ENCODE results near the gene RAB34.
A peak's percentile ranks its signal among the peaks of the same experiment; 100 is the strongest.
"Not testable (repeated sequence)": the region's sequence is repeated elsewhere in the genome, so short reads cannot be mapped to it uniquely, and the experiment has no call there.

RAB34 gene

DNA sequence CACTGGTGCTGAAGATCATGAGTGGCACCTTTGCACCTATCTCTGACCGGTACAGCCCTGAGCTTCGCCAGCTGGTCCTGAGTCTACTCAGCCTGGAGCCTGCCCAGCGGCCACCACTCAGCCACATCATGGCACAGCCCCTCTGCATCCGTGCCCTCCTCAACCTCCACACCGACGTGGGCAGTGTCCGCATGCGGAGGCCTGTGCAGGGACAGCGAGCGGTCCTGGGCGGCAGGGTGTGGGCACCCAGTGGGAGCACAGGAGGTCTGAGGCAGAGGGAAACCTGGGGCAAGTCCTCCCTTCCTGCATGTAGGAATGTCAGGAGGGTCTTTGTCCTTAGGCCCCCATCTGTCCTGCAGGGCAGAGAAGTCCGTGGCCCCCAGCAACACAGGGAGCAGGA is 19.6 kb upstream of the RAB34 start:
- H4K20me1 ChIP-seq (ENCODE audit: low read depth, low read length), result no peaks in the 10 kb centered on the region
- H3K27me3 ChIP-seq (ENCODE audit: low read length), result no peaks in the 10 kb centered on the region
- TF ChIP-seq, protein P1, sequence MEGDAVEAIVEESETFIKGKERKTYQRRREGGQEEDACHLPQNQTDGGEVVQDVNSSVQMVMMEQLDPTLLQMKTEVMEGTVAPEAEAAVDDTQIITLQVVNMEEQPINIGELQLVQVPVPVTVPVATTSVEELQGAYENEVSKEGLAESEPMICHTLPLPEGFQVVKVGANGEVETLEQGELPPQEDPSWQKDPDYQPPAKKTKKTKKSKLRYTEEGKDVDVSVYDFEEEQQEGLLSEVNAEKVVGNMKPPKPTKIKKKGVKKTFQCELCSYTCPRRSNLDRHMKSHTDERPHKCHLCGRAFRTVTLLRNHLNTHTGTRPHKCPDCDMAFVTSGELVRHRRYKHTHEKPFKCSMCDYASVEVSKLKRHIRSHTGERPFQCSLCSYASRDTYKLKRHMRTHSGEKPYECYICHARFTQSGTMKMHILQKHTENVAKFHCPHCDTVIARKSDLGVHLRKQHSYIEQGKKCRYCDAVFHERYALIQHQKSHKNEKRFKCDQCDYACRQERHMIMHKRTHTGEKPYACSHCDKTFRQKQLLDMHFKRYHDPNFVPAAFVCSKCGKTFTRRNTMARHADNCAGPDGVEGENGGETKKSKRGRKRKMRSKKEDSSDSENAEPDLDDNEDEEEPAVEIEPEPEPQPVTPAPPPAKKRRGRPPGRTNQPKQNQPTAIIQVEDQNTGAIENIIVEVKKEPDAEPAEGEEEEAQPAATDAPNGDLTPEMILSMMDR (IDR thresholded peaks at IDR 0.05; ENCODE audit: insufficient read depth, low read length, poor library complexity, severe bottlenecking), result no peak
- no peak for TF ChIP-seq EZH2phosphoT487 (conservative IDR thresholded peaks at IDR 0.05; ENCODE audit: low read length)
- peak overlapping the region; percentile 69 for H3K9ac ChIP-seq (ENCODE audit: low read length)
- H3K4me3 ChIP-seq (ENCODE audit: insufficient read depth, low read length, poor library complexity, severe bottlenecking), result no peak overlapping the region
- H2AFZ ChIP-seq (ENCODE audit: low read depth, low read length, severe bottlenecking), result no peak overlapping the region
- H3K79me2 ChIP-seq (ENCODE audit: insufficient read depth, low read length), result no peaks in the 10 kb centered on the region
- H3F3A ChIP-seq (ENCODE audit: insufficient read depth), result peaks cover 57% of the 10 kb centered on the region
- H3K36me3 ChIP-seq (ENCODE audit: low read length), result peaks cover 10% of the 10 kb centered on the region; the same call in 1 of the 2 replicates
- peak overlapping the region; percentile 99 for H3K27ac ChIP-seq (ENCODE audit: low read depth, low read length)
- H3K4me2 ChIP-seq (ENCODE audit: low read depth, low read length, poor library complexity, severe bottlenecking), result peak overlapping the region; percentile 79
- peaks cover 6% of the 10 kb centered on the region; the same call in 1 of the 2 replicates for H3K9me3 ChIP-seq (ENCODE audit: insufficient read depth, low read length)
- no peaks in the 10 kb centered on the region for H3K9me2 ChIP-seq (replicated peaks; ENCODE audit: insufficient read depth, low read length)

DNA sequence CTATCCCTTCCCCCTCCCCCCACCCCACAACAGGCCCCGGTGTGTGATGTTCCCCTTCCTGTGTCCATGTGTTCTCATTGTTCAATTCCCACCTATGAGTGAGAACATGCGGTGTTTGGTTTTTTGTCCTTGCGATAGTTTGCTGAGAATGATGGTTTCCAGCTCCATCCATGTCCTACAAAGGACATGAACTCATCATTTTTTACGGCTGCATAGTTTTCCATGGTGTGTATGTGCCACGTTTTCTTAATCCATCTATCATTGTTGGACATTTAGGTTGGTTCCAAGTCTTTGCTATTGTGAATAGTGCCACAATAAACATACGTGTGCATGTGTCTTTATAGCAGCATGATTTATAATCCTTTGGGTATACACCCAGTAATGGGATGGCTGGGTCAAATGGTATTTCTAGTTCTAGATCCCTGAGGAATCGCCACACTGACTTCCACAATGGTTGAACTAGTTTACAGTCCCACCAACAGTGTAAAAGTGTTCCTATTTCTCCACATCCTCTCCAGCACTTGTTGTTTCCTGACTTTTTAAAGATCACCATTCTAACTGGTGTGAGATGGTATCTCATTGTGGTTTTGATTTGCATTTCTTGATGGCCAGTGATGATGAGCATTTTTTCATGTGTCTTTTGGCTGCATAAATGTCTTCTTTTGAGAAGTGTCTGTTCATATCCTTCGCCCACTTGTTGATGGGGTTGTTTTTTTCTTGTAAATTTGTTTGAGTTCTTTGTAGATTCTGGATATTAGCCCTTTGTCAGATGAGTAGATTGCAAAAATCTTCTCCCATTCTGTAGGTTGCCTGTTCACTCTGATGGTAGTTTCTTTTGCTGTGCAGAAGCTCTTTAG is 18.5 kb upstream of the RAB34 start:
- not testable (repeated sequence) for H3K9ac ChIP-seq (ENCODE audit: low read length); H4K20me1 ChIP-seq (ENCODE audit: low read depth, low read length); H3K9me2 ChIP-seq (replicated peaks; ENCODE audit: insufficient read depth, low read length); H3K4me2 ChIP-seq (ENCODE audit: low read depth, low read length, poor library complexity, severe bottlenecking); H3K79me2 ChIP-seq (ENCODE audit: insufficient read depth, low read length); H2AFZ ChIP-seq (ENCODE audit: low read depth, low read length, severe bottlenecking); H3K9me3 ChIP-seq (ENCODE audit: insufficient read depth, low read length); H3K4me3 ChIP-seq (ENCODE audit: insufficient read depth, low read length, poor library complexity, severe bottlenecking); H3K27me3 ChIP-seq (ENCODE audit: low read length)
- H3K27ac ChIP-seq (ENCODE audit: low read depth, low read length), result peak overlapping the region; percentile 99
- H3F3A ChIP-seq (ENCODE audit: insufficient read depth), result peaks cover 46% of the 10 kb centered on the region
- peaks cover 10% of the 10 kb centered on the region; the same call in 1 of the 2 replicates for H3K36me3 ChIP-seq (ENCODE audit: low read length)

DNA sequence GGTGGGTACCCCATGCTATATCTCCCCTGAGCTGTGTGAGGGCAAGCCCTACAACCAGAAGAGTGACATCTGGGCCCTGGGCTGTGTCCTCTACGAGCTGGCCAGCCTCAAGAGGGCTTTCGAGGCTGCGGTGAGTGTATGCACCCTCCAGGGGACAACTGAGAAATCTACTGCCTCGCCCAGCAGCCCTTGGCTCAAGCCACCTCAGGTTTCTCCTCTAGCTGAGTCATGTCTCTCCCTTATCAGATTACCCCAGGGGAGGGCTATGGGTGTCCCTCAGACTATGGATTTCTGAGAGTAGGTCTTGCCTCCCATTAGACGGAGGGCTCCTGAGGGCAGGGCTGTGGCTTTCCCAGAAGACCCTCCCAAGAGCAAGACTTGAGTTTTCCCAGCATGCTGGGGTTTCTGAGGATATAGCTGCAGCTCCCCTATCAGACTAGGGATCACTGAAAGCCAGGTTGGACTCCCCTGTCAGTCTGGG is 17.6 kb upstream of the RAB34 start:
- TF ChIP-seq, protein P1 (IDR thresholded peaks at IDR 0.05; ENCODE audit: insufficient read depth, low read length, poor library complexity, severe bottlenecking), result no peak
- no peak for TF ChIP-seq EZH2phosphoT487 (conservative IDR thresholded peaks at IDR 0.05; ENCODE audit: low read length)
- H3K27ac ChIP-seq (ENCODE audit: low read depth, low read length), result peak overlapping the region; percentile 70
- H3K79me2 ChIP-seq (ENCODE audit: insufficient read depth, low read length), result no peaks in the 10 kb centered on the region
- no peak overlapping the region for H3K4me3 ChIP-seq (ENCODE audit: insufficient read depth, low read length, poor library complexity, severe bottlenecking)
- no peaks in the 10 kb centered on the region for H3K9me2 ChIP-seq (replicated peaks; ENCODE audit: insufficient read depth, low read length)
- H2AFZ ChIP-seq (ENCODE audit: low read depth, low read length, severe bottlenecking), result no peak overlapping the region
- peaks cover 6% of the 10 kb centered on the region; the same call in 1 of the 2 replicates for H3K9me3 ChIP-seq (ENCODE audit: insufficient read depth, low read length)
- no peak overlapping the region for H3K9ac ChIP-seq (ENCODE audit: low read length)
- H3F3A ChIP-seq (ENCODE audit: insufficient read depth), result peaks cover 40% of the 10 kb centered on the region
- peaks cover 10% of the 10 kb centered on the region; the same call in 1 of the 2 replicates for H3K36me3 ChIP-seq (ENCODE audit: low read length)
- H3K4me2 ChIP-seq (ENCODE audit: low read depth, low read length, poor library complexity, severe bottlenecking), result no peak overlapping the region
- H4K20me1 ChIP-seq (ENCODE audit: low read depth, low read length), result no peaks in the 10 kb centered on the region
- no peaks in the 10 kb centered on the region for H3K27me3 ChIP-seq (ENCODE audit: low read length)

Measured in SU-DHL-6 (cell line).